Measurements from ENCODE around the gene TEX22.

Gene TEX22

GRCh38 chr14:105456736-105457617, 58.6 kb downstream of the TEX22 start:
- no peak for DNase-seq
- no peaks in the 10 kb centered on the region for H3K4me1 ChIP-seq (ENCODE audit: low read length)

DNA sequence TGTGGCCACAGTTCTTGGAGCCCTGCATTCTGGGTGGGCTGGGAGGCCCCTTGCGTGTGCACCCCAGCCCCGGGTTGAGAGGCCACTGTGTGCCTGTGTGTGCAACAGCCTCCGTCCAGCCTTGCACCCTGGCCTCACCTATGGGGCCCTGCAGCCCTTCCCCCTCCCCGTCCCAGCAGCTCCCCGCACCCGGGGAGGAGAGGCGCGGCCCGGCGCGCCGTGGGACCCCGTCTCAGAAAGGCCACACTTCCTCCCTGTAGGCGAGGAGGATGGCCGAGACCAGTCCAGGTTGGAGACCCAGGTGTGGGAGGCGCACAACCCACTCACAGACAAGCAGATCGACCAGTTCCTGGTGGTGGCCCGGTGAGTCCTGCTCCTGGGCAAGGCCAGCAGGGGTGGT, 59.7 kb downstream of the TEX22 start:
- Histone ChIP-seq H4K20me1 (ENCODE audit: insufficient read depth, low read length) (no peaks in the 10 kb centered on the region), H3K4me1 (ENCODE audit: low read length) (no peaks in the 10 kb centered on the region), H3K4me2 (ENCODE audit: low read depth, low read length) (no peak overlapping the region), H2AFZ (ENCODE audit: low read length) (no peak overlapping the region), H3K9me2 (replicated peaks; ENCODE audit: insufficient read depth, low read length) (no peaks in the 10 kb centered on the region), H3K4me3 (ENCODE audit: low read length) (no peak overlapping the region), H3K36me3 (replicated peaks; ENCODE audit: insufficient read depth, low read length) (no peaks in the 10 kb centered on the region), H3F3A (ENCODE audit: insufficient read depth, low read length) (no peaks in the 10 kb centered on the region), H3K27me3 (replicated peaks; ENCODE audit: insufficient read depth, low read length) (no peaks in the 10 kb centered on the region), H3K27ac (ENCODE audit: low read length) (no peak overlapping the region), H3K79me2 (ENCODE audit: low read length) (no peaks in the 10 kb centered on the region), H3K9ac (ENCODE audit: low read length) (no peak overlapping the region), H3K9me3 (replicated peaks; ENCODE audit: insufficient read depth, low read length) (no peaks in the 10 kb centered on the region)
- no peak for DNase-seq
- TF ChIP-seq, protein P1, sequence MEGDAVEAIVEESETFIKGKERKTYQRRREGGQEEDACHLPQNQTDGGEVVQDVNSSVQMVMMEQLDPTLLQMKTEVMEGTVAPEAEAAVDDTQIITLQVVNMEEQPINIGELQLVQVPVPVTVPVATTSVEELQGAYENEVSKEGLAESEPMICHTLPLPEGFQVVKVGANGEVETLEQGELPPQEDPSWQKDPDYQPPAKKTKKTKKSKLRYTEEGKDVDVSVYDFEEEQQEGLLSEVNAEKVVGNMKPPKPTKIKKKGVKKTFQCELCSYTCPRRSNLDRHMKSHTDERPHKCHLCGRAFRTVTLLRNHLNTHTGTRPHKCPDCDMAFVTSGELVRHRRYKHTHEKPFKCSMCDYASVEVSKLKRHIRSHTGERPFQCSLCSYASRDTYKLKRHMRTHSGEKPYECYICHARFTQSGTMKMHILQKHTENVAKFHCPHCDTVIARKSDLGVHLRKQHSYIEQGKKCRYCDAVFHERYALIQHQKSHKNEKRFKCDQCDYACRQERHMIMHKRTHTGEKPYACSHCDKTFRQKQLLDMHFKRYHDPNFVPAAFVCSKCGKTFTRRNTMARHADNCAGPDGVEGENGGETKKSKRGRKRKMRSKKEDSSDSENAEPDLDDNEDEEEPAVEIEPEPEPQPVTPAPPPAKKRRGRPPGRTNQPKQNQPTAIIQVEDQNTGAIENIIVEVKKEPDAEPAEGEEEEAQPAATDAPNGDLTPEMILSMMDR (IDR thresholded peaks at IDR 0.05; ENCODE audit: low read length) = no peak
- TF ChIP-seq EZH2 (optimal IDR thresholded peaks at IDR 0.05; ENCODE audit: low read depth, low read length) (no peak), EZH2phosphoT487 (IDR thresholded peaks at IDR 0.05; ENCODE audit: low read length) (no peak)

More at GRCh38 chr14:105456736-105457617, 58.6 kb downstream of the TEX22 start:
- H2AFZ ChIP-seq (ENCODE audit: low read length) = no peak overlapping the region
- no peaks in the 10 kb centered on the region for H3K27me3 ChIP-seq (replicated peaks; ENCODE audit: insufficient read depth, low read length)
- H3K36me3 ChIP-seq (replicated peaks; ENCODE audit: insufficient read depth, low read length) = no peaks in the 10 kb centered on the region
- no peak overlapping the region for H3K27ac ChIP-seq (ENCODE audit: low read length)
- H3K4me3 ChIP-seq (ENCODE audit: low read length) = no peak overlapping the region
- no peaks in the 10 kb centered on the region for H3K79me2 ChIP-seq (ENCODE audit: low read length)
- no peaks in the 10 kb centered on the region for H4K20me1 ChIP-seq (ENCODE audit: insufficient read depth, low read length)
- H3K9ac ChIP-seq (ENCODE audit: low read length) = no peak overlapping the region
- no peaks in the 10 kb centered on the region for H3K9me3 ChIP-seq (replicated peaks; ENCODE audit: insufficient read depth, low read length)
- H3K4me2 ChIP-seq (ENCODE audit: low read depth, low read length) = no peak overlapping the region
- no peaks in the 10 kb centered on the region for H3F3A ChIP-seq (ENCODE audit: insufficient read depth, low read length)
- no peaks in the 10 kb centered on the region for H3K9me2 ChIP-seq (replicated peaks; ENCODE audit: insufficient read depth, low read length)
- no peak for TF ChIP-seq EZH2 (optimal IDR thresholded peaks at IDR 0.05; ENCODE audit: low read depth, low read length)
- TF ChIP-seq EZH2phosphoT487 (IDR thresholded peaks at IDR 0.05; ENCODE audit: low read length) = no peak
- TF ChIP-seq, protein P1 (IDR thresholded peaks at IDR 0.05; ENCODE audit: low read length) = no peak

DNA sequence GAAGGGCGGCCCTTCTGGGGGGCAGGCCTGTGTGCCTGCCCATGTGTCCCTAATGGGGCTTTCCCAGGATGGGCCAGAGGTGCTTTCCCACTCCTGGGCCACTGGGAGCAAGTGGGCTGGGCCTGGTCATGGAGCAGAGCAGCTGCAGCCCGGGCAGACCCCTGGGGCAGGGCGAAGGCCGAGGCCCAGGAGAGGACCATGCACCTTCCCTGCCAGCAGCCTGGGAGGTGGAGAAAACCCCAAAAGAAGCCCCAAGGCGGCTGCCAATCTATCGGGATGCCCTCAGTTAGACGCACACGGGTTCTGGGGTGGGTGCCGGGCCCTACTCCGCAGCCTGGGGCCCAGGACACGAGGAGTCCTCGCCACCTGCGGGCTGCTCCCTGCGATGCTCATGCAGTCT, 60.2 kb downstream of the TEX22 start:
- Histone ChIP-seq H3F3A (ENCODE audit: insufficient read depth, low read length) (no peaks in the 10 kb centered on the region), H3K4me2 (ENCODE audit: low read depth, low read length) (no peak overlapping the region)

More for the DNA sequence above, 60.2 kb downstream of the TEX22 start:
- TF ChIP-seq EZH2 (optimal IDR thresholded peaks at IDR 0.05; ENCODE audit: low read depth, low read length) = no peak
- TF ChIP-seq, protein P1 (IDR thresholded peaks at IDR 0.05; ENCODE audit: low read length) = no peak
- TF ChIP-seq EZH2phosphoT487 (IDR thresholded peaks at IDR 0.05; ENCODE audit: low read length) = no peak
- no peak for DNase-seq
- Histone ChIP-seq H3K9me3 (replicated peaks; ENCODE audit: insufficient read depth, low read length) (no peaks in the 10 kb centered on the region), H3K9ac (ENCODE audit: low read length) (no peak overlapping the region), H3K27ac (ENCODE audit: low read length) (no peak overlapping the region), H3K79me2 (ENCODE audit: low read length) (no peaks in the 10 kb centered on the region), H3K4me1 (ENCODE audit: low read length) (no peaks in the 10 kb centered on the region), H2AFZ (ENCODE audit: low read length) (no peak overlapping the region), H3K27me3 (replicated peaks; ENCODE audit: insufficient read depth, low read length) (no peaks in the 10 kb centered on the region), H3K4me3 (ENCODE audit: low read length) (no peak overlapping the region), H4K20me1 (ENCODE audit: insufficient read depth, low read length) (no peaks in the 10 kb centered on the region), H3K9me2 (replicated peaks; ENCODE audit: insufficient read depth, low read length) (no peaks in the 10 kb centered on the region), H3K36me3 (replicated peaks; ENCODE audit: insufficient read depth, low read length) (no peaks in the 10 kb centered on the region)

Data from MM.1S (cell line).